ENCODE measurements around the gene CHRNB1. TPM values are rescaled to one million over a fixed set of nuclear protein-coding genes. Genes with fewer than 3 reads are reported as not detected.
A peak's percentile ranks its signal among the peaks of the same experiment; 100 is the strongest.

CHRNB1 gene
- total RNA-seq, 1 donor from 2014 or later = 12.6 TPM

DNA sequence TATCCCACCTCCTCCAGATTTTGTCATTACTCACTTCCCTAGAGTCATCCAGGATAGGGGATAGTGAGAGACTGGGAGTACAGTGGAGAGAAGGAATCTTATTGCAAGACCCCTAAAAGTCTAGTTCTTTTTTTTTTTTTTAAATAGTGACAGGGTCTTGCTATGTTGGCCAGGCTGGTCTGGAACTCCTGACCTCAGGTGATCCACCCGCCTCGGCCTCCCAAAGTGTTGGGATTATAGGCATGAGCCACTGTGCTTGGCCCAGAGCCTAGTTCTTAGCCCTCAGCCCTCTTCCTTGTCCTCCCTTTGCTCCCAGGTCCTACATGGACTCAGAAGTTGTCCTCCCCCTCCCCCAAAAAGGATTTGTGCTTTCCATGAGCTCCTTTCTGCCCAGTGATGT, 2.7 kb upstream of the CHRNB1 start:
- Mint-ChIP-seq H3K27me3 (ENCODE audit: low read depth) (peaks cover 3% of the 10 kb centered on the region), H3K4me1 (ENCODE audit: low read depth) (peaks cover 61% of the 10 kb centered on the region), H3K4me3 (ENCODE audit: unreplicated experiment) (no peak overlapping the region), H3K36me3 (ENCODE audit: low read depth) (no peaks in the 10 kb centered on the region), H3K27ac (ENCODE audit: unreplicated experiment) (no peak overlapping the region), H3K9me3 (ENCODE audit: low read depth) (no peaks in the 10 kb centered on the region)
- no peak for DNase-seq (ENCODE audit: low spot score)
- TF ChIP-seq, protein P1, sequence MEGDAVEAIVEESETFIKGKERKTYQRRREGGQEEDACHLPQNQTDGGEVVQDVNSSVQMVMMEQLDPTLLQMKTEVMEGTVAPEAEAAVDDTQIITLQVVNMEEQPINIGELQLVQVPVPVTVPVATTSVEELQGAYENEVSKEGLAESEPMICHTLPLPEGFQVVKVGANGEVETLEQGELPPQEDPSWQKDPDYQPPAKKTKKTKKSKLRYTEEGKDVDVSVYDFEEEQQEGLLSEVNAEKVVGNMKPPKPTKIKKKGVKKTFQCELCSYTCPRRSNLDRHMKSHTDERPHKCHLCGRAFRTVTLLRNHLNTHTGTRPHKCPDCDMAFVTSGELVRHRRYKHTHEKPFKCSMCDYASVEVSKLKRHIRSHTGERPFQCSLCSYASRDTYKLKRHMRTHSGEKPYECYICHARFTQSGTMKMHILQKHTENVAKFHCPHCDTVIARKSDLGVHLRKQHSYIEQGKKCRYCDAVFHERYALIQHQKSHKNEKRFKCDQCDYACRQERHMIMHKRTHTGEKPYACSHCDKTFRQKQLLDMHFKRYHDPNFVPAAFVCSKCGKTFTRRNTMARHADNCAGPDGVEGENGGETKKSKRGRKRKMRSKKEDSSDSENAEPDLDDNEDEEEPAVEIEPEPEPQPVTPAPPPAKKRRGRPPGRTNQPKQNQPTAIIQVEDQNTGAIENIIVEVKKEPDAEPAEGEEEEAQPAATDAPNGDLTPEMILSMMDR (IDR thresholded peaks at IDR 0.05) = no peak

DNA sequence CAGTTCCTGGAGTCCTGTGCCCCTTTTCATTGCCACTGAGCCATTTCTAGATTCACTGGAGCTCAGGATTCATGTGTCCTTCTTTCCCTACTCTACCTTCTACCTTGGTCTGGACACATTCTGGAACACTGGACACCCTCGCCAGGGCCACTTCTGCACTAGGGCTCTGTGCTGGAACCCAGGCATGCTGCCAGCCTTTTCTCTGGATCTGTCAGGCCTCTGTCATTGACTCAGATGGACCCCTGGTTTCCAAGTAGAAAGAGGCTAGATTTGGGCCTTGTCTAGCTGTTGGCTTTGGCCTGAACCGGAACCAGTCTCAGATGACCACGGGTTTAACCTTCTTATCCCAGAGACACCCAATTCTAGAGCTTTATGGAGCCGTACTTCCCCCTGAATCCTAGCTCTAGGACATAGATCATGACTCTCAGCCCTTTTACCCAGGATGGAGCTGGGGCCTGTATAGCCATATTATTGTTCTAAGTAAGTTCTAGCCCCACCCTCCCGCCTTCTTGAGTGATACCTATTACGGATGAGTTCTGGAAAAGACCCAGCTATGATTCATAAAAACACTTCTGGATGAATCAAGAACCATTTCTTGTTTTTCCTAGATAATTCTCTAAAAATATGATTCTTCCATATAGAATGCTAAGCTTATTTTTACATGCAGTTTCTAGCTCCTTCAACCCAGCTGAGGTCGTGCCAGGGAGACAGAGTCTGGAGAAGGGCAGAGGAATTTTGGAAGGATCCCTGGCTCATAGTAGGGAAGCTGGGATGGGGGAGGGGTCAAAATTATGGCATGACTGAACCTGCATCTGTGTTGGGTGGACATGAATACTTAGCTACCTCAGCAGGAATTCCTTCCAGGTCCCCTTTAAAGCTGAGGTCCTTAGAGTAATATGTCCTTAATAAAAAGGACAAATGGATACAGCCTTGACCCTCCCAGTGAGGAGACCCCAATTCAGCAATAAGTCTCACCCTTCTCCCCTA, 1.1 kb upstream of the CHRNB1 start:
- no peak for DNase-seq (ENCODE audit: low spot score)
- no peak overlapping the region for H3K4me3 Mint-ChIP-seq (ENCODE audit: unreplicated experiment)
- H3K9me3 Mint-ChIP-seq (ENCODE audit: low read depth) = no peaks in the 10 kb centered on the region
- H3K4me1 Mint-ChIP-seq (ENCODE audit: low read depth) = peaks cover 48% of the 10 kb centered on the region
- peaks cover 9% of the 10 kb centered on the region for H3K27me3 Mint-ChIP-seq (ENCODE audit: low read depth)
- peaks cover 2% of the 10 kb centered on the region for H3K36me3 Mint-ChIP-seq (ENCODE audit: low read depth)
- TF ChIP-seq, protein P1 (IDR thresholded peaks at IDR 0.05) = no peak
- peak overlapping the region; percentile 59 for H3K27ac Mint-ChIP-seq (ENCODE audit: unreplicated experiment)

DNA sequence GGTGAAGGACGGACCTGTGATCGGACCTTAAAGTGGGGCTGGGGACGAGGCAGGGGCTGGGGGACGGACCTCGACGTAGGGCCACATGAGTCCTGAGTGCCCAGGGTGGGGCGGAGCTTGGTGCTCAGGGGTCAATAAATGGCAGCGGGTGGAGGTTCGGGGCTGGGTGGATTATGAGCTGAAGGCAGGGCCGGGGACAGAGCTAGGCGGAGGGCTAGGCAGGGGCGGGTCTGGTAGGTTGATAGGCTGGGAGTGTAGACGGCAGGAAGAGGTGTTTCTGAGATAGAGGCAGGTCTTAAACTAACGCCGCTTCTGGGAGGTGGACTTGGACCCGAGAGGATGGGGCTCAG, 733 bp downstream of the CHRNB1 start:
- H3K27ac Mint-ChIP-seq (ENCODE audit: unreplicated experiment) = no peak overlapping the region
- H3K27me3 Mint-ChIP-seq (ENCODE audit: low read depth) = peaks cover 10% of the 10 kb centered on the region
- peaks cover 3% of the 10 kb centered on the region for H3K36me3 Mint-ChIP-seq (ENCODE audit: low read depth)
- H3K9me3 Mint-ChIP-seq (ENCODE audit: low read depth) = no peaks in the 10 kb centered on the region
- H3K4me1 Mint-ChIP-seq (ENCODE audit: low read depth) = peaks cover 36% of the 10 kb centered on the region
- H3K4me3 Mint-ChIP-seq (ENCODE audit: unreplicated experiment) = peak overlapping the region; percentile 69
- DNase-seq (ENCODE audit: low spot score) = no peak
- TF ChIP-seq, protein P1 (IDR thresholded peaks at IDR 0.05) = no peak

DNA sequence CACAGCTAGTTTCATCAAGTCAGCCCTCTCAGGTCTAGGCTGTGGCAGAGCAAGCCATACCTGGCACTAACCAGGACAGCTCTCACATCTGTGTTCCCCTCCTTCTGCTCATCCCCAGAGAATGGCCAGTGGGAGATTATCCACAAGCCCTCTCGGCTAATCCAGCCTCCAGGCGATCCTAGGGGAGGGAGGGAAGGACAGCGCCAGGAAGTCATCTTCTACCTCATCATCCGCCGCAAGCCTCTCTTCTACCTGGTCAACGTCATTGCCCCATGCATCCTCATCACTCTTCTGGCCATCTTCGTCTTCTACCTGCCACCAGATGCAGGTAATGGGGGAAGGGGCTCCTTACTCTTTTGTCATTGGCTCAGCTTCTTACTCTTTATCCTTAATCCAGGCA, 3.6 kb downstream of the CHRNB1 start:
- peaks cover 31% of the 10 kb centered on the region for H3K4me1 Mint-ChIP-seq (ENCODE audit: low read depth)
- peaks cover 3% of the 10 kb centered on the region for H3K36me3 Mint-ChIP-seq (ENCODE audit: low read depth)
- no peaks in the 10 kb centered on the region for H3K9me3 Mint-ChIP-seq (ENCODE audit: low read depth)
- no peak for DNase-seq (ENCODE audit: low spot score)
- H3K27ac Mint-ChIP-seq (ENCODE audit: unreplicated experiment) = no peak overlapping the region
- TF ChIP-seq, protein P1 (IDR thresholded peaks at IDR 0.05) = no peak
- peaks cover 10% of the 10 kb centered on the region for H3K27me3 Mint-ChIP-seq (ENCODE audit: low read depth)
- no peak overlapping the region for H3K4me3 Mint-ChIP-seq (ENCODE audit: unreplicated experiment)

DNA sequence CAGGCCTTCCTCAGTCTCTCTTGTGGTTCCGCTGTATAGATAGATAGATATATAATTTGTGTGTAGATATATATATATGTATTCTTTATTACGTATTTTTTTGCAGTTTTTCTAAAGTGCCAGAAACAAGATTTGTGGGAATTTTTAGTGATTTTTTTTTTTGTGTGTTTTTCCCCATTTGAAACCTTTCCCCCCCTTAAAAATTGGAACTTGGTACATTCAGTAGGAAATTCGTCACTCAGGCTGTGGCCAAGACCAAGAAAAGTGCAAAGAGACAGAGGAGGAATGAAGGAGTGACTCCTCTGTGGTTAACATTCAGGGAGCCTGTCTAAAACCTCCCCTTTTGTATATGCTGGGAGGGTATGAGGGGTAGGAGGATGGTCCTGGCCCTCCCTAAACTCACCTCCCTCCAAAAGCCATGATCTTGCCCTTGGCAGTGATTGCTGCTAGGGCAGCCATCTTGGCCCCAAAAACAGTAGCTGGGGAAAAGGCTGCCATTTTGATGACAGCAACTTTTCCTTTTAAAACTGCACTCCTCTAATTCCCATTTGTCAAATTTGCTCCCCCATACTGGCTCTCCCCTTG, 15.2 kb downstream of the CHRNB1 start:
- Mint-ChIP-seq H3K27ac (ENCODE audit: unreplicated experiment) (peak overlapping the region; percentile 52), H3K36me3 (ENCODE audit: low read depth) (peaks cover 6% of the 10 kb centered on the region), H3K4me3 (ENCODE audit: unreplicated experiment) (no peak overlapping the region), H3K4me1 (ENCODE audit: low read depth) (peaks cover 19% of the 10 kb centered on the region), H3K9me3 (ENCODE audit: low read depth) (no peaks in the 10 kb centered on the region), H3K27me3 (ENCODE audit: low read depth) (no peaks in the 10 kb centered on the region)
- TF ChIP-seq, protein P1 (IDR thresholded peaks at IDR 0.05) = no peak
- DNase-seq (ENCODE audit: low spot score) = no peak
